Activated CD8-positive, alpha-beta memory T cell treated with anti-CD3 and anti-CD28 coated beads, Interleukin-2, amount 10 ng/mL, durations not matched to agents 7 days and 5 days (primary cell): ENCODE data around the gene SMOC1. TPM values are rescaled to one million over a fixed set of nuclear protein-coding genes. Genes with fewer than 3 reads are reported as not detected.

ENCODE experiments used
- ATAC-seq: fragments of 150-1000 bp; cut with Tn5 transposase; one replicate; pipeline ENCODE4 v1.10.0; 2021; ENCODE audit warnings: moderate library complexity
- CTCF ChIA-PET: fragments of 350-600 bp; sonication (Branson Sonifier 250); formaldehyde crosslinking; loops from one replicate; lab custom pipeline; 2021; ENCODE audit warnings: antibody characterized with exemption; lab: Charles Lee
- DNase-seq: peaks from one replicate; pipeline ENCODE4 v3.0.0-alpha.2; 2020
- H3K27ac Mint-ChIP-seq: one replicate; pipeline ENCODE4 v1.8.0; 2021; ENCODE audit warnings: mild to moderate bottlenecking, mixed read lengths
- H3K27me3 Mint-ChIP-seq: one replicate; pipeline ENCODE4 v1.8.0; 2021; ENCODE audit warnings: mixed read lengths
- H3K36me3 Mint-ChIP-seq: one replicate; pipeline ENCODE4 v1.8.0; 2021; ENCODE audit warnings: mild to moderate bottlenecking, mixed read lengths
- H3K4me1 Mint-ChIP-seq: one replicate; pipeline ENCODE4 v1.8.0; 2021; ENCODE audit warnings: mixed read lengths
- H3K4me3 Mint-ChIP-seq: one replicate; pipeline ENCODE4 v1.8.0; 2021; ENCODE audit warnings: mild to moderate bottlenecking, moderate library complexity, mixed read lengths
- H3K9me3 Mint-ChIP-seq: one replicate; pipeline ENCODE4 v1.8.0; 2022; ENCODE audit warnings: low read depth, mixed read lengths
- total RNA-seq, 2 experiments: library from RNA; stranded (reverse); gene quantifications; one replicate each; pipeline ENCODE4 v1.2.3, GENCODE V29; 2021

Gene SMOC1
- total RNA-seq, 2 experiments from 2014 or later = not detected

GRCh38 chr14:70021548-70022220, 142.5 kb downstream of the SMOC1 start:
- Mint-ChIP-seq H3K27ac (no peak overlapping the region), H3K9me3 (no peaks in the 10 kb centered on the region), H3K4me3 (no peak overlapping the region), H3K27me3 (peaks cover 5% of the 10 kb centered on the region), H3K4me1 (peaks cover 18% of the 10 kb centered on the region), H3K36me3 (no peaks in the 10 kb centered on the region)
- ATAC-seq (no peak), DNase-seq (no peak)
- CTCF ChIA-PET = no interaction called here

GRCh38 chr14:70022771-70023445, 143.7 kb downstream of the SMOC1 start:
- Mint-ChIP-seq H3K36me3 (no peaks in the 10 kb centered on the region), H3K27ac (no peak overlapping the region), H3K9me3 (no peaks in the 10 kb centered on the region), H3K27me3 (peaks cover 5% of the 10 kb centered on the region), H3K4me3 (no peak overlapping the region), H3K4me1 (peaks cover 17% of the 10 kb centered on the region)
- CTCF ChIA-PET = no interaction called here
- no peak for ATAC-seq
- DNase-seq = no peak

GRCh38 chr14:70023871-70024270, 144.7 kb downstream of the SMOC1 start:
- Mint-ChIP-seq H3K4me1 (peaks cover 7% of the 10 kb centered on the region), H3K36me3 (no peaks in the 10 kb centered on the region), H3K27me3 (peaks cover 5% of the 10 kb centered on the region), H3K9me3 (no peaks in the 10 kb centered on the region), H3K4me3 (no peak overlapping the region), H3K27ac (no peak overlapping the region)
- no peak for DNase-seq
- CTCF ChIA-PET = interaction anchor here (1.4 kb wide), 1 partner anchor 205 kb away, joined by 4 read pairs; no protein-coding TSS in a partner anchor
- ATAC-seq = no peak

GRCh38 chr14:70027785-70028428, 148.7 kb downstream of the SMOC1 start:
- no peaks in the 10 kb centered on the region for H3K27me3 Mint-ChIP-seq
- no peak overlapping the region for H3K27ac Mint-ChIP-seq
- no peak overlapping the region for H3K4me3 Mint-ChIP-seq

GRCh38 chr14:70029296-70030132, 150.3 kb downstream of the SMOC1 start:
- Mint-ChIP-seq H3K36me3 (no peaks in the 10 kb centered on the region), H3K9me3 (no peaks in the 10 kb centered on the region), H3K27me3 (peaks cover 2% of the 10 kb centered on the region), H3K27ac (no peak overlapping the region), H3K4me1 (no peaks in the 10 kb centered on the region), H3K4me3 (no peak overlapping the region)
- DNase-seq (no peak), ATAC-seq (no peak)
- CTCF ChIA-PET = interaction anchor here (0.7 to 3.1 kb wide), 7 partner anchors 10 to 539 kb away, joined by 3 to 49 read pairs (median 11); no protein-coding TSS in a partner anchor

More at GRCh38 chr14:70027785-70028428, 148.7 kb downstream of the SMOC1 start:
- Mint-ChIP-seq H3K36me3 (no peaks in the 10 kb centered on the region), H3K9me3 (no peaks in the 10 kb centered on the region), H3K4me1 (no peaks in the 10 kb centered on the region)
- CTCF ChIA-PET = interaction anchor here (0.5 to 3.1 kb wide), 36 partner anchors 9 to 1527 kb away, joined by 3 to 49 read pairs (median 4); partner anchors contain the start of gene CCDC177
- ATAC-seq (peak; percentile 80), DNase-seq (peak; percentile 72)

GRCh38 chr14:70032016-70032415, 152.8 kb downstream of the SMOC1 start:
- peaks cover 3% of the 10 kb centered on the region for H3K27me3 Mint-ChIP-seq
- no peaks in the 10 kb centered on the region for H3K36me3 Mint-ChIP-seq
- H3K4me3 Mint-ChIP-seq = no peak overlapping the region
- ATAC-seq (no peak), DNase-seq (no peak)
- H3K9me3 Mint-ChIP-seq = no peaks in the 10 kb centered on the region
- H3K4me1 Mint-ChIP-seq = no peaks in the 10 kb centered on the region
- CTCF ChIA-PET = no interaction called here
- no peak overlapping the region for H3K27ac Mint-ChIP-seq

- Mint-ChIP-seq H3K27me3 (peaks cover 3% of the 10 kb centered on the region), H3K36me3 (no peaks in the 10 kb centered on the region), H3K9me3 (no peaks in the 10 kb centered on the region), H3K27ac (no peak overlapping the region), H3K4me1 (no peaks in the 10 kb centered on the region), H3K4me3 (no peak overlapping the region)
- DNase-seq = no peak
- no peak for ATAC-seq
- CTCF ChIA-PET = no interaction called here
Measured at GRCh38 chr14:70032447-70032846, 153.2 kb downstream of the SMOC1 start.

- H3K27ac Mint-ChIP-seq = no peak overlapping the region
- no peaks in the 10 kb centered on the region for H3K9me3 Mint-ChIP-seq
- H3K36me3 Mint-ChIP-seq = no peaks in the 10 kb centered on the region
- H3K27me3 Mint-ChIP-seq = peaks cover 3% of the 10 kb centered on the region
- ATAC-seq (no peak), DNase-seq (no peak)
- H3K4me3 Mint-ChIP-seq = no peak overlapping the region
- H3K4me1 Mint-ChIP-seq = no peaks in the 10 kb centered on the region
- CTCF ChIA-PET = no interaction called here
Measured at GRCh38 chr14:70033116-70033515, 153.9 kb downstream of the SMOC1 start.

GRCh38 chr14:70033561-70033960, 154.3 kb downstream of the SMOC1 start:
- peaks cover 4% of the 10 kb centered on the region for H3K27me3 Mint-ChIP-seq
- no peaks in the 10 kb centered on the region for H3K9me3 Mint-ChIP-seq
- H3K27ac Mint-ChIP-seq = no peak overlapping the region
- H3K4me1 Mint-ChIP-seq = no peaks in the 10 kb centered on the region
- H3K4me3 Mint-ChIP-seq = no peak overlapping the region
- ATAC-seq = no peak
- no peaks in the 10 kb centered on the region for H3K36me3 Mint-ChIP-seq
- CTCF ChIA-PET = no interaction called here
- no peak for DNase-seq

GRCh38 chr14:70034257-70034656, 155.0 kb downstream of the SMOC1 start:
- no peaks in the 10 kb centered on the region for H3K36me3 Mint-ChIP-seq
- no peaks in the 10 kb centered on the region for H3K9me3 Mint-ChIP-seq
- CTCF ChIA-PET = interaction anchor here (1.1 kb wide), 1 partner anchor 216 kb away, joined by 3 read pairs; no protein-coding TSS in a partner anchor
- no peak overlapping the region for H3K27ac Mint-ChIP-seq
- no peak overlapping the region for H3K4me3 Mint-ChIP-seq
- ATAC-seq (no peak), DNase-seq (no peak)
- H3K27me3 Mint-ChIP-seq = peaks cover 11% of the 10 kb centered on the region
- no peaks in the 10 kb centered on the region for H3K4me1 Mint-ChIP-seq

GRCh38 chr14:70036665-70037064, 157.4 kb downstream of the SMOC1 start:
- no peak for ATAC-seq
- no peak for DNase-seq

GRCh38 chr14:70043001-70043400, 163.8 kb downstream of the SMOC1 start:
- Mint-ChIP-seq H3K4me1 (peaks cover 3% of the 10 kb centered on the region), H3K36me3 (no peaks in the 10 kb centered on the region), H3K27me3 (peaks cover 48% of the 10 kb centered on the region), H3K4me3 (no peak overlapping the region), H3K27ac (no peak overlapping the region), H3K9me3 (no peaks in the 10 kb centered on the region)
- no peak for DNase-seq
- CTCF ChIA-PET = no interaction called here
- ATAC-seq = no peak

More at GRCh38 chr14:70036665-70037064, 157.4 kb downstream of the SMOC1 start:
- Mint-ChIP-seq H3K4me1 (no peaks in the 10 kb centered on the region), H3K27me3 (peaks cover 21% of the 10 kb centered on the region), H3K36me3 (no peaks in the 10 kb centered on the region), H3K4me3 (no peak overlapping the region), H3K27ac (no peak overlapping the region), H3K9me3 (no peaks in the 10 kb centered on the region)
- CTCF ChIA-PET = no interaction called here

- Mint-ChIP-seq H3K36me3 (no peaks in the 10 kb centered on the region), H3K4me1 (peaks cover 3% of the 10 kb centered on the region), H3K9me3 (no peaks in the 10 kb centered on the region), H3K4me3 (no peak overlapping the region), H3K27ac (no peak overlapping the region), H3K27me3 (peaks cover 35% of the 10 kb centered on the region)
- DNase-seq = no peak
- ATAC-seq = no peak
- CTCF ChIA-PET = no interaction called here
Measured at GRCh38 chr14:70045310-70045709, 166.1 kb downstream of the SMOC1 start.
